ENCODE measurements around the gene PRAMEF6.
A peak's percentile ranks its signal among the peaks of the same experiment; 100 is the strongest.
"Not testable (repeated sequence)": the region's sequence is repeated elsewhere in the genome, so short reads cannot be mapped to it uniquely, and the experiment has no call there.

Gene PRAMEF6

GRCh38 chr1:12947480-12947879, at the start of gene PRAMEF6:
Gene PRAMEF6 (minus strand): TSS chr1:12947580. CDS start chr1:12942518, 5,062 bp downstream.
- not testable (repeated sequence) for H3K4me3 ChIP-seq (ENCODE audit: low read depth, low read length); DNase-seq (ENCODE audit: low read depth)

- not testable (repeated sequence) for DNase-seq (ENCODE audit: low read depth)
- TF ChIP-seq CTCF (IDR thresholded peaks at IDR 0.05; ENCODE audit: low read depth, low read length, missing control alignments), result peak; percentile 9
Measured at GRCh38 chr1:12924368-12924767, 23.0 kb downstream of the PRAMEF6 start.

GRCh38 chr1:12921749-12922148, 25.6 kb downstream of the PRAMEF6 start:
- not testable (repeated sequence) for H3K4me3 ChIP-seq (ENCODE audit: low read depth, low read length); DNase-seq (ENCODE audit: low read depth)

More at GRCh38 chr1:12924368-12924767, 23.0 kb downstream of the PRAMEF6 start:
- H3K4me3 ChIP-seq (ENCODE audit: low read depth, low read length), result not testable (repeated sequence)

- not testable (repeated sequence) for DNase-seq (ENCODE audit: low read depth); H3K4me3 ChIP-seq (ENCODE audit: low read depth, low read length)
Measured at GRCh38 chr1:12916310-12916709, 31.1 kb downstream of the PRAMEF6 start, which contains the start of gene PRAMEF7. Gene PRAMEF7 (plus strand): TSS chr1:12916610. CDS start chr1:12917693, 1,083 bp downstream.

GRCh38 chr1:12903793-12904572, 43.4 kb downstream of the PRAMEF6 start:
- not testable (repeated sequence) for DNase-seq (ENCODE audit: low read depth); H3K4me3 ChIP-seq (ENCODE audit: low read depth, low read length)

GRCh38 chr1:12899186-12899585, 48.2 kb downstream of the PRAMEF6 start:
- DNase-seq (ENCODE audit: low read depth); H3K4me3 ChIP-seq (ENCODE audit: low read depth, low read length): not testable (repeated sequence)

GRCh38 chr1:12898170-12898569, 49.2 kb downstream of the PRAMEF6 start, which contains the start of gene PRAMEF10:
Gene PRAMEF10 (minus strand): TSS chr1:12898270. CDS start chr1:12895847, 2,423 bp downstream.
- not testable (repeated sequence) for H3K4me3 ChIP-seq (ENCODE audit: low read depth, low read length); DNase-seq (ENCODE audit: low read depth)
